ENCODE data around the gene GHR. TPM values are rescaled to one million over a fixed set of nuclear protein-coding genes. Genes with fewer than 3 reads are reported as not detected.

GHR gene
- total RNA-seq, 1 experiment from 2014 or later = not detected

DNA sequence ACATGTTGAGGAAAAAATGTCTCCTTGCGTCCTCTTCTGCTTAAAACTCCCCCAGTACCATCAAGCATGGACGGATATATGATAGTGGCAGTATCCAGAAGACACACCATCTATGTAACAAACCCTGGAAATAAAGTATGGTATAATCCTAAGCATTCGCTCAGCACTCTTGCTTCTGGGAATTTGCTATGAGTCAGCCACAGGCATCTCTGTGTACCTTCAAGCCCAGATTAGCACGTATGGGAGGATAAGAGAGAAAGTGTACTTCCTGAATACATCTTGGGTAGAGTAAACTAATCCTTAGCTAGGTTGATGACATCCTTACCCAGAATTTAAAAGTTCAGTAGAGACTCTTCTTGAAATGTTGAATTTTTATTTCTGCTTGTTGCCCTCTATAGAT is 71.2 kb downstream of the GHR start:
- Histone ChIP-seq H3K9me3 (ENCODE audit: low read depth, low read length, poor library complexity, severe bottlenecking) (no peaks in the 10 kb centered on the region), H3K4me3 (ENCODE audit: low read depth, low read length, poor library complexity, severe bottlenecking) (no peak overlapping the region), H3K27ac (ENCODE audit: low read depth, low read length, poor library complexity, severe bottlenecking) (no peak overlapping the region), H3K27me3 (replicated peaks; ENCODE audit: insufficient read depth, low read depth, low read length, poor library complexity) (no peaks in the 10 kb centered on the region), H3K4me1 (ENCODE audit: insufficient read depth, low read length, poor library complexity, severe bottlenecking) (no peaks in the 10 kb centered on the region), H3K36me3 (ENCODE audit: insufficient read depth, low read length, poor library complexity, severe bottlenecking) (no peaks in the 10 kb centered on the region)
- ChIA-PET CTCF (no interaction called here), POLR2A (ENCODE audit: low non-redundant PET) (no interaction called here)
- TF ChIP-seq, protein P1, sequence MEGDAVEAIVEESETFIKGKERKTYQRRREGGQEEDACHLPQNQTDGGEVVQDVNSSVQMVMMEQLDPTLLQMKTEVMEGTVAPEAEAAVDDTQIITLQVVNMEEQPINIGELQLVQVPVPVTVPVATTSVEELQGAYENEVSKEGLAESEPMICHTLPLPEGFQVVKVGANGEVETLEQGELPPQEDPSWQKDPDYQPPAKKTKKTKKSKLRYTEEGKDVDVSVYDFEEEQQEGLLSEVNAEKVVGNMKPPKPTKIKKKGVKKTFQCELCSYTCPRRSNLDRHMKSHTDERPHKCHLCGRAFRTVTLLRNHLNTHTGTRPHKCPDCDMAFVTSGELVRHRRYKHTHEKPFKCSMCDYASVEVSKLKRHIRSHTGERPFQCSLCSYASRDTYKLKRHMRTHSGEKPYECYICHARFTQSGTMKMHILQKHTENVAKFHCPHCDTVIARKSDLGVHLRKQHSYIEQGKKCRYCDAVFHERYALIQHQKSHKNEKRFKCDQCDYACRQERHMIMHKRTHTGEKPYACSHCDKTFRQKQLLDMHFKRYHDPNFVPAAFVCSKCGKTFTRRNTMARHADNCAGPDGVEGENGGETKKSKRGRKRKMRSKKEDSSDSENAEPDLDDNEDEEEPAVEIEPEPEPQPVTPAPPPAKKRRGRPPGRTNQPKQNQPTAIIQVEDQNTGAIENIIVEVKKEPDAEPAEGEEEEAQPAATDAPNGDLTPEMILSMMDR (conservative IDR thresholded peaks at IDR 0.05; ENCODE audit: low read depth, low read length) = no peak
- no peak for TF ChIP-seq EZH2 (IDR thresholded peaks at IDR 0.05; ENCODE audit: borderline replicate concordance, low read depth, low read length, poor library complexity, severe bottlenecking)
- intact Hi-C loops (cut with micrococcal nuclease; ENCODE audit: unreplicated experiment) = no loop called here
- no peak for DNase-seq (ENCODE audit: low spot score)
- BruUV-seq (replicated peaks) = no TSS peak

- no peak overlapping the region for H3K4me3 ChIP-seq (ENCODE audit: low read depth, low read length, poor library complexity, severe bottlenecking)
- POLR2A ChIA-PET (ENCODE audit: low non-redundant PET) = no interaction called here
- H3K9me3 ChIP-seq (ENCODE audit: low read depth, low read length, poor library complexity, severe bottlenecking) = no peaks in the 10 kb centered on the region
- BruUV-seq (replicated peaks) = no TSS peak
- no peaks in the 10 kb centered on the region for H3K27me3 ChIP-seq (replicated peaks; ENCODE audit: insufficient read depth, low read depth, low read length, poor library complexity)
- CTCF ChIA-PET = no interaction called here
- no peak for DNase-seq (ENCODE audit: low spot score)
- no peak for TF ChIP-seq EZH2 (IDR thresholded peaks at IDR 0.05; ENCODE audit: borderline replicate concordance, low read depth, low read length, poor library complexity, severe bottlenecking)
- TF ChIP-seq, protein P1 (conservative IDR thresholded peaks at IDR 0.05; ENCODE audit: low read depth, low read length) = no peak
- no peaks in the 10 kb centered on the region for H3K36me3 ChIP-seq (ENCODE audit: insufficient read depth, low read length, poor library complexity, severe bottlenecking)
- intact Hi-C loops (cut with micrococcal nuclease; ENCODE audit: unreplicated experiment) = no loop called here
- H3K27ac ChIP-seq (ENCODE audit: low read depth, low read length, poor library complexity, severe bottlenecking) = no peak overlapping the region
- no peaks in the 10 kb centered on the region for H3K4me1 ChIP-seq (ENCODE audit: insufficient read depth, low read length, poor library complexity, severe bottlenecking)
These were observed 72.7 kb downstream of the GHR start for GRCh38 chr5:42495914-42496313.

GRCh38 chr5:42496397-42497156 is 73.3 kb downstream of the GHR start:
- intact Hi-C loops (cut with micrococcal nuclease; ENCODE audit: unreplicated experiment) = no loop called here
- no peaks in the 10 kb centered on the region for H3K27me3 ChIP-seq (replicated peaks; ENCODE audit: insufficient read depth, low read depth, low read length, poor library complexity)
- POLR2A ChIA-PET (ENCODE audit: low non-redundant PET) = no interaction called here
- CTCF ChIA-PET = no interaction called here
- no peak overlapping the region for H3K4me3 ChIP-seq (ENCODE audit: low read depth, low read length, poor library complexity, severe bottlenecking)
- H3K36me3 ChIP-seq (ENCODE audit: insufficient read depth, low read length, poor library complexity, severe bottlenecking) = no peaks in the 10 kb centered on the region
- no TSS peak for BruUV-seq (replicated peaks)
- H3K27ac ChIP-seq (ENCODE audit: low read depth, low read length, poor library complexity, severe bottlenecking) = no peak overlapping the region
- no peaks in the 10 kb centered on the region for H3K4me1 ChIP-seq (ENCODE audit: insufficient read depth, low read length, poor library complexity, severe bottlenecking)
- TF ChIP-seq, protein P1 (conservative IDR thresholded peaks at IDR 0.05; ENCODE audit: low read depth, low read length) = no peak
- TF ChIP-seq EZH2 (IDR thresholded peaks at IDR 0.05; ENCODE audit: borderline replicate concordance, low read depth, low read length, poor library complexity, severe bottlenecking) = no peak
- no peaks in the 10 kb centered on the region for H3K9me3 ChIP-seq (ENCODE audit: low read depth, low read length, poor library complexity, severe bottlenecking)
- no peak for DNase-seq (ENCODE audit: low spot score)
